CD4-positive, alpha-beta memory T cell (primary cell): ENCODE results near the gene KANK4. TPM values are rescaled to one million over a fixed set of nuclear protein-coding genes. Genes with fewer than 3 reads are reported as not detected.

Experiments
- CTCF ChIA-PET: fragments of 350-600 bp; sonication (Branson Sonifier 250); formaldehyde crosslinking; loops from one replicate; lab custom pipeline; 2021; ENCODE audit warnings: inconsistent platforms; ENCODE audit not compliant: partially characterized antibody; lab: Charles Lee
- POLR2A ChIA-PET: fragments of 350-600 bp; sonication (Branson Sonifier 250); formaldehyde crosslinking; loops from one replicate; lab custom pipeline; 2021; ENCODE audit not compliant: partially characterized antibody; lab: Charles Lee
- DNase-seq, 5 donors: peaks; one replicate each; pipeline versions ENCODE4 v3.0.0 to v3.0.0-alpha.2; 2020 to 2022; ENCODE audit warnings: mixed read lengths in 1 of 5
- H3K27ac ChIP-seq: one replicate; pipeline ENCODE4 v1.7.0; 2013; ENCODE audit warnings: low read depth, low read length
- H3K27me3 ChIP-seq: 2 replicates; pipeline ENCODE4 v1.7.0; 2013; ENCODE audit warnings: mild to moderate bottlenecking, low read length, moderate library complexity; ENCODE audit not compliant: insufficient read depth
- H3K36me3 ChIP-seq: 2 replicates; pipeline ENCODE4 v1.7.0; 2013; ENCODE audit warnings: mild to moderate bottlenecking, low read length, moderate library complexity; ENCODE audit not compliant: insufficient read depth
- H3K4me1 ChIP-seq: 2 replicates; pipeline ENCODE4 v1.7.0; 2013; ENCODE audit warnings: mild to moderate bottlenecking, low read length, moderate library complexity; ENCODE audit not compliant: insufficient read depth
- H3K4me3 ChIP-seq, 2 donors: one replicate each; pipeline ENCODE4 v1.7.0; 2013; ENCODE audit warnings: low read length in 2 of 2, mild to moderate bottlenecking in 1 of 2
- H3K9me3 ChIP-seq, 2 donors: one replicate each; pipeline ENCODE4 v1.7.0; 2013; ENCODE audit warnings: low read length in 2 of 2, control low read depth in 1 of 2; ENCODE audit not compliant: control insufficient read depth in 1 of 2
- H3K27ac Mint-ChIP-seq, 7 donors: one replicate each; pipeline ENCODE4 v1.8.0; 2020 to 2021; ENCODE audit warnings: mixed read lengths in 7 of 7, mild to moderate bottlenecking in 6 of 7, inconsistent platforms in 3 of 7, moderate library complexity in 3 of 7
- H3K27me3 Mint-ChIP-seq, 2 donors: one replicate each; pipeline ENCODE4 v1.8.0; 2020 to 2021; ENCODE audit warnings: mixed read lengths in 2 of 2
- H3K36me3 Mint-ChIP-seq, 2 donors: one replicate each; pipeline ENCODE4 v1.8.0; 2020 to 2021; ENCODE audit warnings: mixed read lengths in 2 of 2, inconsistent platforms in 1 of 2, mild to moderate bottlenecking in 1 of 2
- H3K4me1 Mint-ChIP-seq, 4 donors: one replicate each; pipeline ENCODE4 v1.8.0; 2020 to 2021; ENCODE audit warnings: mixed read lengths in 4 of 4, mild to moderate bottlenecking in 1 of 4
- H3K4me3 Mint-ChIP-seq, 8 donors: one replicate each; pipeline ENCODE4 v1.8.0; 2020 to 2021; ENCODE audit warnings: mixed read lengths in 8 of 8, mild to moderate bottlenecking in 7 of 8, moderate library complexity in 6 of 8, inconsistent platforms in 3 of 8
- H3K9me3 Mint-ChIP-seq, 8 donors: one replicate each; pipeline ENCODE4 v1.8.0; 2020 to 2021; ENCODE audit warnings: mixed read lengths in 8 of 8, mild to moderate bottlenecking in 5 of 8, inconsistent platforms in 3 of 8, moderate library complexity in 1 of 8
- intact Hi-C: fragments of 100-400 bp; cut with micrococcal nuclease; formaldehyde crosslinking; loops from one replicate; pipeline ENCODE4 v1.15.1; 2023
- polyA plus RNA-seq, 2 donors: library from polyadenylated mRNA; unstranded; fragments of 300-500 nt; fragmentation: Illumina TruSeq; gene quantifications; one replicate each; pipeline ENCODE4 v1.2.3, GENCODE V29; 2021
- total RNA-seq, 2 experiments: library from RNA; stranded (reverse); gene quantifications; one replicate each; pipeline ENCODE4 v1.2.3, GENCODE V29; 2021

KANK4 gene
- total and polyA plus RNA-seq, 4 experiments from 2014 or later, result not detected

DNA sequence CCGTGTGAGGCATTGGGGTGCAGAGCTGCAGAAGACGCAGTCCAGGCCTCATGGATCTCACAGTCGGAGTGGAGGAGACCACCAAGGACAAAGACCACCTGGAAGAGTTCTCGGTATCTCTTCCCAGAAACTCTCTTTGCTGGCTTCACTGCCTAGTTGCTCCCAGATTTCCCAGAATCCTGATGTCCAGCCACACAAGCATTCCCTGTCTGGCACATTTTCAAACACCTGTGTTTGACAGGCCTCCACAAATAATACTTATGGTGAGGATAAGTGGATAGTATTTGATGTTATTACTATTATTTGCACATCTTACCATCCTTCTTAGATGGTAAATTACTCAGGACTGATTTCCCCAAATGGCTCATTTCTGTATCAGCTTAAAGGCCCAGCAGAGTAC, 27.7 kb upstream of the KANK4 start:
- CTCF ChIA-PET, result interaction anchor here (0.6 kb wide), 1 partner anchor 364 kb away, joined by 3 read pairs; no protein-coding TSS in a partner anchor
- POLR2A ChIA-PET, result no interaction called here
- Histone ChIP-seq H3K4me3 (no peak overlapping the region), H3K4me1 (no peaks in the 10 kb centered on the region), H3K27ac (no peak overlapping the region), H3K9me3 (no peaks in the 10 kb centered on the region), H3K36me3 (no peaks in the 10 kb centered on the region), H3K27me3 (no peaks in the 10 kb centered on the region)
- H3K27ac Mint-ChIP-seq, result no peak overlapping the region
- peaks cover 2 to 6% of the 10 kb centered on the region in 2 donors for H3K27me3 Mint-ChIP-seq
- no peaks in the 10 kb centered on the region for H3K36me3 Mint-ChIP-seq
- H3K9me3 Mint-ChIP-seq, result peaks cover 0 to 2% (median 0%) of the 10 kb centered on the region in 8 donors
- no peak overlapping the region for H3K4me3 Mint-ChIP-seq
- no peak for DNase-seq
- intact Hi-C loops, result no loop called here
- no peaks in the 10 kb centered on the region for H3K4me1 Mint-ChIP-seq

GRCh38 chr1:62343911-62344310, 24.7 kb upstream of the KANK4 start:
- H3K4me1 ChIP-seq, result no peaks in the 10 kb centered on the region
- H3K9me3 ChIP-seq, result no peaks in the 10 kb centered on the region
- H3K27ac ChIP-seq, result no peak overlapping the region
- intact Hi-C loops, result no loop called here
- ChIA-PET CTCF (interaction anchor here (0.9 kb wide), 1 partner anchor 168 kb away, joined by 3 read pairs; no protein-coding TSS in a partner anchor), POLR2A (no interaction called here)
- H3K4me1 Mint-ChIP-seq, result no peaks in the 10 kb centered on the region
- no peak overlapping the region for H3K4me3 ChIP-seq
- no peaks in the 10 kb centered on the region for H3K27me3 ChIP-seq
- H3K9me3 Mint-ChIP-seq, result peaks cover 0 to 2% (median 0%) of the 10 kb centered on the region in 8 donors
- no peak for DNase-seq
- peaks cover 4 to 6% of the 10 kb centered on the region in 2 donors for H3K27me3 Mint-ChIP-seq
- H3K36me3 ChIP-seq, result no peaks in the 10 kb centered on the region
- peak overlapping the region in 1 of 8 donors; percentile 11 for H3K4me3 Mint-ChIP-seq
- no peaks in the 10 kb centered on the region for H3K36me3 Mint-ChIP-seq
- H3K27ac Mint-ChIP-seq, result no peak overlapping the region

DNA sequence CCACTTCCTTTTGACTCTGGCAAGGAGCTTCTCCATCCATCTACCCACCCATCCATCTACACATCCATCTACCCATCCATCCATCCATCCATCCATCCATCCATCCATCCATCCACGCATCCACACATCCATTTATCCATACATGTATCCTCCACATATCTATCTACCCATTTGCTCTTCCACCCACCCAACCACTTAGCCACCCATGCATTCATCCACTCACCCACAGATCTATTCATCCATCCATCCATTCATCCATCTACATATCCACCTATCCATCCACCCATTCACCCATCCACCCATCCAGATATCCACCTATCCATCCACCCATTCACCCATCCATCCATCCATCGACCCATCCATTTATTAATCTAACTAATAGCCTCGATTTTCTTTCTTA, 23.0 kb upstream of the KANK4 start:
- ChIA-PET POLR2A (no interaction called here), CTCF (no interaction called here)
- H3K9me3 ChIP-seq, result no peaks in the 10 kb centered on the region
- H3K4me3 Mint-ChIP-seq, result no peak overlapping the region
- no peaks in the 10 kb centered on the region for H3K4me1 ChIP-seq
- peaks cover 0 to 2% (median 0%) of the 10 kb centered on the region in 8 donors for H3K9me3 Mint-ChIP-seq
- no peaks in the 10 kb centered on the region for H3K36me3 Mint-ChIP-seq
- intact Hi-C loops, result no loop called here
- DNase-seq, result no peak
- H3K27ac ChIP-seq, result no peak overlapping the region
- H3K27ac Mint-ChIP-seq, result no peak overlapping the region
- H3K4me3 ChIP-seq, result no peak overlapping the region
- H3K4me1 Mint-ChIP-seq, result no peaks in the 10 kb centered on the region
- no peaks in the 10 kb centered on the region for H3K27me3 ChIP-seq
- peaks cover 4 to 6% of the 10 kb centered on the region in 2 donors for H3K27me3 Mint-ChIP-seq
- H3K36me3 ChIP-seq, result no peaks in the 10 kb centered on the region

DNA sequence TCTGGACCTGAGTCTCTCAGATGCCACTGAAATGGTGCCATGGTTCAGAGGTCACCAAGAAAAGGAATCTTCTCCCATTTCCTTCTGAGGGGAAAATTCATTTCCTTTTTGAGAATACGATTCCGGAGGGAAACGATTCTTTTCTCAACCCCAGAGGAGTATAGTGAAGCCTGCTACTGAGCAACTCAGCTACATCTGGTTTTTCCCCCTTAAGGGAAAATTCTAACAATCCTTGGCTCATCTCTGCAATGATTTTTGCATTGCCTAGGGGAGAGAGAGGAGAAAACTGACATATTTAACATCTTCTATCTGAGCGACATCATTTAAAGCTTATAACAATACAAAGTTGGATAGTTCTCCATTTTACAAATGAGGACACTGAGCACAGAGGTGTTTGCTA, 22.4 kb upstream of the KANK4 start:
- DNase-seq, result no peak
- Histone ChIP-seq H3K4me3 (no peak overlapping the region), H3K4me1 (no peaks in the 10 kb centered on the region), H3K27me3 (no peaks in the 10 kb centered on the region), H3K27ac (no peak overlapping the region), H3K9me3 (no peaks in the 10 kb centered on the region), H3K36me3 (no peaks in the 10 kb centered on the region)
- H3K9me3 Mint-ChIP-seq, result peaks cover 0 to 2% (median 0%) of the 10 kb centered on the region in 8 donors
- H3K27me3 Mint-ChIP-seq, result peaks cover 4 to 6% of the 10 kb centered on the region in 2 donors
- ChIA-PET CTCF (no interaction called here), POLR2A (no interaction called here)
- H3K36me3 Mint-ChIP-seq, result no peaks in the 10 kb centered on the region
- intact Hi-C loops, result no loop called here
- no peaks in the 10 kb centered on the region for H3K4me1 Mint-ChIP-seq
- H3K27ac Mint-ChIP-seq, result no peak overlapping the region
- no peak overlapping the region for H3K4me3 Mint-ChIP-seq

- Mint-ChIP-seq H3K27me3 (peaks cover 4 to 6% of the 10 kb centered on the region in 2 donors), H3K4me3 (no peak overlapping the region), H3K36me3 (no peaks in the 10 kb centered on the region), H3K27ac (no peak overlapping the region), H3K9me3 (peaks cover 0 to 2% (median 0%) of the 10 kb centered on the region in 8 donors), H3K4me1 (no peaks in the 10 kb centered on the region)
- CTCF ChIA-PET, result no interaction called here
- POLR2A ChIA-PET, result no interaction called here
- no peaks in the 10 kb centered on the region for H3K36me3 ChIP-seq
- no peaks in the 10 kb centered on the region for H3K27me3 ChIP-seq
- no peak overlapping the region for H3K27ac ChIP-seq
- H3K4me1 ChIP-seq, result no peaks in the 10 kb centered on the region
- intact Hi-C loops, result no loop called here
- no peak for DNase-seq
- H3K9me3 ChIP-seq, result no peaks in the 10 kb centered on the region
- no peak overlapping the region for H3K4me3 ChIP-seq
Measured at GRCh38 chr1:62341089-62341488, 21.9 kb upstream of the KANK4 start.

- H3K27me3 Mint-ChIP-seq, result peaks cover 2% of the 10 kb centered on the region in 2 donors
- H3K4me1 Mint-ChIP-seq, result no peaks in the 10 kb centered on the region
- CTCF ChIA-PET, result no interaction called here
- H3K36me3 Mint-ChIP-seq, result no peaks in the 10 kb centered on the region
- no peak for DNase-seq
- peaks cover 0 to 1% (median 0%) of the 10 kb centered on the region in 8 donors for H3K9me3 Mint-ChIP-seq
- no peaks in the 10 kb centered on the region for H3K36me3 ChIP-seq
- H3K4me3 ChIP-seq, result no peak overlapping the region
- no peaks in the 10 kb centered on the region for H3K4me1 ChIP-seq
- intact Hi-C loops, result no loop called here
- no peak overlapping the region for H3K27ac Mint-ChIP-seq
- H3K27me3 ChIP-seq, result no peaks in the 10 kb centered on the region
- no peaks in the 10 kb centered on the region for H3K9me3 ChIP-seq
- POLR2A ChIA-PET, result no interaction called here
- no peak overlapping the region for H3K27ac ChIP-seq
- no peak overlapping the region for H3K4me3 Mint-ChIP-seq
Measured at GRCh38 chr1:62337706-62338631, 18.7 kb upstream of the KANK4 start.

GRCh38 chr1:62336995-62337705, 17.9 kb upstream of the KANK4 start:
- CTCF ChIA-PET, result no interaction called here
- no peaks in the 10 kb centered on the region for H3K4me1 ChIP-seq
- Mint-ChIP-seq H3K4me3 (no peak overlapping the region), H3K27ac (no peak overlapping the region), H3K36me3 (no peaks in the 10 kb centered on the region), H3K9me3 (peaks cover 0 to 1% (median 0%) of the 10 kb centered on the region in 8 donors), H3K27me3 (peaks cover 0 to 2% of the 10 kb centered on the region in 2 donors), H3K4me1 (no peaks in the 10 kb centered on the region)
- no peak overlapping the region for H3K4me3 ChIP-seq
- DNase-seq, result no peak
- no peak overlapping the region for H3K27ac ChIP-seq
- H3K9me3 ChIP-seq, result no peaks in the 10 kb centered on the region
- no peaks in the 10 kb centered on the region for H3K27me3 ChIP-seq
- POLR2A ChIA-PET, result no interaction called here
- intact Hi-C loops, result no loop called here
- no peaks in the 10 kb centered on the region for H3K36me3 ChIP-seq
